HG02970 (cell line): ENCODE results near the gene DOCK10.

Experiments used
- ATAC-seq: cut with Tn5 transposase; IDR thresholded peaks from one replicate; pipeline ENCODE4 v1.9.1; 2021; ENCODE audit warnings: mild to moderate bottlenecking, moderate library complexity, moderate number of reproducible peaks; ENCODE audit not compliant: unreplicated experiment, low FRiP score

Gene DOCK10

GRCh38 chr2:224747765-224748164, 294.5 kb downstream of the DOCK10 start:
- no peak for ATAC-seq

- no peak for ATAC-seq
These were observed 306.0 kb downstream of the DOCK10 start for GRCh38 chr2:224736227-224736626.

- ATAC-seq, result no peak
These were observed 307.3 kb downstream of the DOCK10 start for GRCh38 chr2:224734949-224735348.

- no peak for ATAC-seq
These were observed 310.6 kb downstream of the DOCK10 start for GRCh38 chr2:224731665-224732064.

GRCh38 chr2:224729435-224729834, 312.8 kb downstream of the DOCK10 start:
- ATAC-seq, result no peak

GRCh38 chr2:224724331-224724730, 317.9 kb downstream of the DOCK10 start:
- ATAC-seq, result no peak

GRCh38 chr2:224723586-224724217, 318.6 kb downstream of the DOCK10 start:
- no peak for ATAC-seq

GRCh38 chr2:224722770-224723169, 319.5 kb downstream of the DOCK10 start:
- ATAC-seq, result no peak

- ATAC-seq, result no peak
These were observed 320.0 kb downstream of the DOCK10 start for GRCh38 chr2:224722250-224722649.

GRCh38 chr2:224716921-224717320, 325.3 kb downstream of the DOCK10 start:
- ATAC-seq, result no peak

- no peak for ATAC-seq
These were observed 326.1 kb downstream of the DOCK10 start, which contains the start of gene CCDC195 for GRCh38 chr2:224716201-224716600. CCDC195 (minus strand) TSS chr2:224716365; CDS start chr2:224716365, 0 bp downstream.
